Measurements from ENCODE around the gene RUFY1. TPM values are rescaled to one million over a fixed set of nuclear protein-coding genes. Genes with fewer than 3 reads are reported as not detected.
A peak's percentile ranks its signal among the peaks of the same experiment; 100 is the strongest.
"Not testable (repeated sequence)": the region's sequence is repeated elsewhere in the genome, so short reads cannot be mapped to it uniquely, and the experiment has no call there.

Gene RUFY1, protein sequence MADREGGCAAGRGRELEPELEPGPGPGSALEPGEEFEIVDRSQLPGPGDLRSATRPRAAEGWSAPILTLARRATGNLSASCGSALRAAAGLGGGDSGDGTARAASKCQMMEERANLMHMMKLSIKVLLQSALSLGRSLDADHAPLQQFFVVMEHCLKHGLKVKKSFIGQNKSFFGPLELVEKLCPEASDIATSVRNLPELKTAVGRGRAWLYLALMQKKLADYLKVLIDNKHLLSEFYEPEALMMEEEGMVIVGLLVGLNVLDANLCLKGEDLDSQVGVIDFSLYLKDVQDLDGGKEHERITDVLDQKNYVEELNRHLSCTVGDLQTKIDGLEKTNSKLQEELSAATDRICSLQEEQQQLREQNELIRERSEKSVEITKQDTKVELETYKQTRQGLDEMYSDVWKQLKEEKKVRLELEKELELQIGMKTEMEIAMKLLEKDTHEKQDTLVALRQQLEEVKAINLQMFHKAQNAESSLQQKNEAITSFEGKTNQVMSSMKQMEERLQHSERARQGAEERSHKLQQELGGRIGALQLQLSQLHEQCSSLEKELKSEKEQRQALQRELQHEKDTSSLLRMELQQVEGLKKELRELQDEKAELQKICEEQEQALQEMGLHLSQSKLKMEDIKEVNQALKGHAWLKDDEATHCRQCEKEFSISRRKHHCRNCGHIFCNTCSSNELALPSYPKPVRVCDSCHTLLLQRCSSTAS
- 17.3 and 22.2 TPM in 2 replicates for polyA plus RNA-seq (2014; cell fraction: cytosol; rRNA removed)
- polyA plus RNA-seq (2014; cell fraction: nucleus; rRNA removed) = 39.8 and 47.4 TPM in 2 replicates

DNA sequence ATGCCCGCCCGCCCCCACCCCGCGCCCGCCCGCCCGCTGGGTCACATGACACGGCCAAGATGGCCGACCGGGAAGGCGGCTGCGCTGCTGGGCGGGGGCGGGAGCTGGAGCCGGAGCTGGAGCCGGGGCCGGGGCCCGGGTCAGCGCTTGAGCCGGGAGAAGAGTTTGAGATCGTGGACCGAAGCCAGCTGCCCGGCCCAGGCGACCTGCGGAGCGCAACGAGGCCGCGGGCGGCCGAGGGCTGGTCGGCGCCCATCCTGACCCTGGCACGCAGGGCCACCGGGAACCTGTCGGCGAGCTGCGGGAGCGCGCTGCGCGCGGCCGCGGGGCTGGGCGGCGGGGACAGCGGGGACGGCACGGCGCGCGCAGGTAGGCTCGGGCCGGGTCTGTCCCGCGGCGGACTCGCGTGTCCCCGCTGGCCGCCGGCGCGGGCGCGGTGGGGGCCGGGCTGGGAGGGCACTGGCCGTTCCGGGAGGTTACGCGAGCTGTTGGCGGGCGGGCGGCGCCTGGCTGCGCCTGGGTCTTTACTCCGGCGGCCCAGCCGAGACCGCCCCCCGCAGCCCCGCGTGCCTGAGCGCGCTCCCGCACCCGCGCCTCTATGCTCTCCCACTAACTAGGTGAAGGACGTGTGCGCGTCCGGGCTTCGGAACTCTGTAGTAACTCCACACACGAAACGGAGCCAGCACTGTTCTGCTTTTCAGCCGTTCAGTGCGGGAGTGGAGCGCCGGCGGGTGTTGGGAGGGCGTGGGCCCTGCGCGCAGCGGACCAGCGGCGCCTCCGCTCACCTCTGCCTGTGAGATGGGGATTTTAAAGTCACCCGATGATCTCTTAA is at the start of gene RUFY1:
Gene RUFY1 (plus strand): TSS at position 44 of the 832 bp plus-strand sequence. CDS start 16 bp downstream, at position 60.
- peak; percentile 65 for DNase-seq (ENCODE audit: low spot score)

DNA sequence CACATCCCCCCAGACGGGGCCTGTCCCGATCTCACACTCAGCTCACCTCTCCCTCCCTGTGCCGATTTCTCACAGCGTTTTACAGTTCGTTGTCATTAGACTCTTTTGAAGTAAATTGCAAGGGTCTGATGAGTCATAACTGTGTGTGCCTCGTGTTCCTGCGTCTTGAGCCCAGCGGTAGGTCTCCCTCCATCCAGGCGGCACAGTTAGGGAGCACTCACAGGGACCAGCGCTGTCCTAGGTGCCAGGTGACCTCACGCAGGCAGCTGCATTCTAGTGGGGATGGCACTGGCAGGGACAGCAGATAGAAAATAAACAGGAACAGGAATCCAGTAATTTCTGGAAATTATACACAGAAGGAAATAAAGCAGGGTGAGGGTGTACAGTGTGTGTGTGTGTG is 48.4 kb upstream of the RUFY1 start:
- not testable (repeated sequence) for DNase-seq (ENCODE audit: low spot score)

DNA sequence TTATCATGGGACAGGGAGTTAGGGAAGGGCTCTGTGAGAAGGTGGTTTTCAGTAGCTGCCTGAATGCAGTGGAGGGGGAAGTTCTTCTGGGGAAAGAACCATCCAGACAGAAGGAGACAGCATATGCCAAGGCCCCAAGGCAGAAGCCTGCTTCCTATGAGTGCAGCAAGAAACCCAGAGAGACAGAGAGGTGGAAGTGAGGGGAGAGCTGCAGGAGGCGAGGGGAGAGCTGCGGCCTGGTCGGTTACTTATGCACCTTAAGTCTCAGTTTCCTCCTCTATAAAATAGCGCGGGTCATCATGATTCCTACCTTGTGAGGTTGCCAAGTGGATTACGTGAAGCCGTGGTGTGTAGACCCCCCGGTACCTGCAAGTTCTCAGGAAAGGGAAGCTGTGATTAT is 47.9 kb upstream of the RUFY1 start:
- DNase-seq (ENCODE audit: low spot score) = not testable (repeated sequence)

DNA sequence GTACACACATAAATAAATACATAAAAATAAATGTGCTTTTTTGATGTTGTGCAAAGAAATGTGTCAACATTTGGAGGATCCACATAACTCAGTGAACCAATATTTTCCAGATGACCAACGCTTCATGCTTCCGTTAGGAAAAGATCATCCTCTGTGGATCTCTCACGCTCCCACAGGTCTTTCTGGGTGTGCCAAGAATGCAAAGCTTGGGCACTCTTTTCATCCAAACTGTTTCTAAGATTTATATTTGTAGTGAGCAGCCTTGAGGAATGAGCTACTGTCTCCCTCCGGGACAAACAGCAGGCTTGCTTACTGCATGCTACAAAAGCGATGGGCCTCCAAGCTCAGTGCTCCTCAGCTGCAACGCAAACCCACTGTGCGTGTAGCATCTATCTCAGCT is 46.2 kb upstream of the RUFY1 start:
- DNase-seq (ENCODE audit: low spot score) = no peak

DNA sequence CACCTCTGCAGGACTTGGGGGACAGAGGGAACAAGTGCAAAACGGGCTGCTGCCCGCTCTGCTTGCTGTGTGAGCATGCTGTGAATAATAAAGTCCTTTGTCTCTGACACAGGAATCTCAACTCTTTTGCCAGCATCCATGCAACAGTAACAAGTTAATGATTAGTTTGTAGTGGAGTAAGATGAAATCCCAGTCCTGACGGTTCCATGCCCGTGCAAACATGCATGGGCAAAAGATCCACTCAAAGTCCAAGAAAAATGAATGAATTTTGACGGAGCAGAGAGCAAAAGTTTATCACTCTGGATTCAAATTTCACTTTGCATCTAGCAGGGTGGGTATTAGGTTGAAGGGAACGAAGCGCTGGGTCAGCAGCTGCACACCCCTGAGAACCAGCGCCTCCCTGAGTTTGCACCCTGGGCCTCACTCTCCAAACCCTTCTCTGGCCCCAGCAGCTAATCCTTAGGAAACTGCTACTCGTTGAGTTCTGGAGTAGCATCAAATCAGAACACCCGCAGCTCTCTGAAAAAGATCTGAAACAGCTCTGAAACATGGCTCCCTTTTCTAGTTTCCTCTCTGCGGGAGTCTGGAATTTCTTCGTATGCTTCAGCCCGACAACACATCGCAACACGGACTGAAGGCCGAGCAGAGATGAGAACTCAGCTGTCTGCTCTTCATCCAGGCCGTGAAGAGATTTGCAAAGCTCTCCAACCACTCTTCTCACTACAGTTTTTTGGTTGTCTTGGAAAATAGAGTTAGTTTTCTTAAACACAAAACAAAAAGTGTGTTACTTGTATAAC is 45.6 kb upstream of the RUFY1 start:
- no peak for DNase-seq (ENCODE audit: low spot score)

DNA sequence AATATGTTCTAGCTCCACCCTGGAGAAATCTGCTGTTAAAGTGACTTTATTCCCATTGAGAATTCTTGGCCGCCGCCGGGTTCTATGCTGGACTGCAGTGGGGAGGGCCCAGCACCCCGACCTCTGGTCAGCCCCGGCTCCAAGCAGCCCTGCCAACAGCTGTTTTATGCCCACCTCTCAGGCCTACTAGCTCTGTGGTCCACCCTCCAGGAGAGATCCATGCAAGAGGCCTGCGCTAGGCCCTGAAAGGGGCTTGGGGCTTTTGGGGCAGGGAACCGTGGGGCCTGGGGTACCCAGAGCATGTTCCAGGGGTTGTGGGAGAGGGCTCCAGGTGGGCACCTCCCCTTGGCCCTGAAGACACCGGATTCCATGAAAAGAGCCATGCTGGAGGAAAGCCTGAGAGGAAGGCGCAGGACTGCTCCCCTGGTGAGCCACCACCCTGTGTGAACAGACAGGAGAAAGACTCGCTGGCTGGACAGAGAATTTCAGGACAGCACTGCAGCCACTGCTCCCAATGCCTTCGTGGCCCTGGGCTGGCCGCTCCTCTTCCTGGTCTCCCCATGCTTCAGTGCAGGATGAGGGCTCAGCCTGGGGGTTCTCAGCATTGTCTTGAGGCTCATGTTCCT is 44.6 kb upstream of the RUFY1 start:
- no peak for DNase-seq (ENCODE audit: low spot score)

DNA sequence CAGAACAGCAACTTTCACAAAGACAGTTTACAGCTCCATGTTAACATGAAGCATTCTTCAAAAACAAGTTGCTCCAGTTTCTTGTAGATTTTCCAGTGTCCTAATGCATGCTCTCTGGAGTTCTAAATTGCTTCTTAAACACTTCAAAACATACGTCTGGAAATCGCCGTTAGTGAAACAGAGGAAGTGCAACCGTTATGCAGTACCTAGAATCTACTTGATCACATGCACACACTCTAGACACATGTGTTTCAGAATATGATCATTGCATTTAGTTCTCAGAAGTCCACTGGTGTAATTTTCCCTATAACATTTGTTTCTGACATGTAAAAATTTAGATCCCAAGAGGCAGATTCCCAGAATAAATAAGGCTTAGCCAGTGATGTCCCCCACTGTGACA is 41.1 kb upstream of the RUFY1 start:
- no peak for DNase-seq (ENCODE audit: low spot score)

DNA sequence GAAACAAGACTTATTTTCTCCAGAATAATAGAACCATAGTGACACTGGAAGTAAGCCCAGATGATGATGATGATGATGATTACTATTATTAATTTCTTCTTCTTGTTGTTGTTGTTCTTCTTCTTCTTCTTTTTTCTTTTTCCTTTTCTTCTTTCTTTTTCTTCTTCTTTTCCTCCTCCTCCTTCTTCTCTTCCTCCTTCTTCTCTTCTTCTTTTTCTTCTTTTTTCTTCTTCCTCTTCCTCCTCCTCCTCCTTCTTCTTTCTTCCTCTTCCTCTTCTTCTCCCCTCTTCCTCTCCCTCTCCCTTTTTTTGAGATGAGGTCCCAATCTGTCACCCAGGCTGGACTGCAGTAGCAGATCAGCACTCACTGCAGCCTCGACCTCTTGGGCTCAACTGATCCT is 40.5 kb upstream of the RUFY1 start:
- DNase-seq (ENCODE audit: low spot score) = no peak

DNA sequence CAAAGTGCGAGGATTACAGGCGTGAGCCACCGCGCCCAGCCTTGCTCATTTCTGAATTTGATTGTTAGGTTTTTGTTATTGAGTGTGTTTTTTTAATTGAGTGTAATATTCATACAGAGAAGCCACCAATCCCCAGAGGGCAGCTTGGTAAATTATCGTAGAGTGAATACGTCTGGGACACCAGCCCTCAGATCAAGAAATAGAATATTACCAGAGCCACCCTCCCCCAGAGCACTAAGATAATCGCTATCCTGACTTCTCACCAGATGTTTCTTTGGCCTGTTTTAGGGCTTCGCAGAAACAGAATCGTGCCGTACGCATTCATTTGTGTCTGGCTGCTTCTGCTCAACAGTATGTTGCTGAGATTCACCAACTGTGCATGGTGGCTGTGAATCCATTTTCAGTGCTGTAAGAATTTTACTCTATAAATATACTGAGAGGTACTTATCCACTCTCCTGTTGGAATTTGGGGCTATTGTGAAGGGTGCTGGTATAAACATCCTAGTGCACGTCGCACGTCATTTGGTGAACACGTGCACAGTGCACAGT is 37.8 kb upstream of the RUFY1 start:
- no peak for DNase-seq (ENCODE audit: low spot score)

DNA sequence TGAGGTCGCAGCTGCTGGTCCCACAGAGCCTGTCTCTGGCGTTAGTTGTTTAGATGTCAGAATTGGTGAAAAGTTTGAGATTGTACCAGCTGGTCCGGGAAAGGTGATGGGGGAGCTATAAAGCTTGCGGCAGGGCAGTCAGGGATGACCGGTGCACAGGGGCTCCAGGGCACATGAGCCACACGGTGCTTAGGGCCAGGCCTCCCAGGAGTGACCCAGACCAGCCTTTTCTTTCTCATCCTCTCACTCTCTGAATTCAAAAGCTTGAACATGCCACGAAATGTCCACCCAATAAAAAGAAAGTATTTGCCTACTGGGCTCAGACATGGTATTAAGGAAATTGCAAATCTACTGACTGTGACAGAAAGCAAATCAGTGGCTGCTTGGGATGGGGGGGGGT is 34.9 kb upstream of the RUFY1 start:
- DNase-seq (ENCODE audit: low spot score) = not testable (repeated sequence)

DNA sequence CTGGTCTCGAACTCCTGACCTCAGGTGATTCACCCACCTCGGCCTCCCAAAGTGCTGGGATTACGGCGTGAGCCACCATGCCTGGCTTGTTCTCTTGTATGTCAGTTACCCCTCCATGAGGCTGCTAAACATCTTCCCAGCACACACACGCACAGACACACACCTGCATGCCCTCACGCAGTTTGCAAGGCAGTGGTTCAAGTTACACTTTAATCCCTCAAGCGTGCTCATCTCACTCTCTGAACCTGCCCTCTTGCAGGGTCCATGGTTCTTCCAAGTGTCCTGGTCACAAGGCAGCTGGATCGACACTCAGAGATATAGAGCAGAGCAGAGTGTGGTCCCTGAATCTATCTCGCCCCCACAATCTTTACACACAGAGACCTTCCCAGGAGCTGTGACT is 34.1 kb upstream of the RUFY1 start:
- no peak for DNase-seq (ENCODE audit: low spot score)

DNA sequence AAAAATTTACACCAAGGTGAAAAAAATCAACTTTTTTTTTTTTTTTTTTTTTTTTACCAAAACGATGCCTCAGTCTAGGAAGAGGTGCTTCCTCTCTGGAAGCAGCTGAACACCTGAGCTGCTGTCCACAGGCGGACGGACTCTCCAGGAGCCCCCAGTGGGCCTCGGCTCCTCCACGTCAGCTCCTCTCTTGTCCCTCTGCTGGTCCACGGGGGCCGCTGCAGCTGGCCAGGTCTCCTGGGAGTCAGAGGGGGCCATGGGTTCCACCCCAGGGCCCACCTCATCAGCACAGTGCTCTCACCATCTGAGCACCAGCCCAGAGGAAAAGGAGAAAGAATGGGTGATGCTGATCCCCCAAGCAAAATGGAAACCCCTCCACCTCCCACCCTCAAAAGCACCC is 32.6 kb upstream of the RUFY1 start:
- DNase-seq (ENCODE audit: low spot score) = not testable (repeated sequence)

DNA sequence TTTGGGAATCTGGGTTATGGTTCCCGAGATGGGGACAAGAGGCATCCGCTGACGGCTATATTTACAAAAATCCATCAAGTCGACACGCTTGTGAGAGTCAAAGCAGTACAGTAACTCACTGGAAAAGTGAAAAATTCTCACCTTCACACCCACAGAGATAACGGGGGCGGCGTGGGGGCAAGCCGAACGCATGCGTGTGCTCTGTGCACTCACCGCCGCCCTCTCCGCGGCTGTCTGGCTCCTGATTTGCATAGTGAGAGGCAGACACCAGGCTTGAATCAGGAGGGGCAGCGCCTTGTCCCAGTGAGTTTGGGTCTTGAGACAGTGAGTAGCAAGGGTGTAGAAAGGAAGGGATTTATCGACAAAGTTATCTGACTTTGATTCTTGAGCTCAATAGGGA is 32.0 kb upstream of the RUFY1 start:
- DNase-seq (ENCODE audit: low spot score) = not testable (repeated sequence)

DNA sequence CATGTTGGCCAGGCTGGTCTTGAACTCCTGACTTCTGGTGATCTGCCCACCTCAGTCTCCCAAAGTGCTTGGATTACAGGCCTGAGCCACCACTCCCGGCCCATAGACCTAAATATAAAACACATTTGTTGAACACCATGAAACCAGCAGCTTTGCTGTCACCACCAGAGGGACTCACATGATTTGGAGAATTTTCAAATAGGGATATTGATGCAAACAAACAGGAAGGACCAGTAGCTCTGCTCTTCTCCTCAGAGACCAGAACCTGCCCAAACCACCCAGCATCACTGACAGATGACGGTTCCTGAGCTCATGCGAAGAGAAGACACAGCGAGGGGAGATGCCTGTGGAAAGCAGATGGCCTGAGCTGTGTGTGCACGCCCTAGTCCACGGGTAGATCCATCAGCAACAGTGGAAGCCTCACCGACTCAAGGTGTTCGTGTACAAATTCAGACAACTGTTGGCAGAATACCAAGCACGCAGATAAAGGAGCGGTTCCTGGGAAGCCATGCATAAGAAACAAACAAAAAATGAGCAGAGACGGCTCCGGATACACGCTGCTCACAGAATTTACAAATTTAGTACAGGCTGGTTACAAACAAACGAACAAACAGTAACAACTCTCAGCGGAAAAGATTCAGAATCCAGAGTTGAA is 30.8 kb upstream of the RUFY1 start:
- DNase-seq (ENCODE audit: low spot score) = not testable (repeated sequence)

DNA sequence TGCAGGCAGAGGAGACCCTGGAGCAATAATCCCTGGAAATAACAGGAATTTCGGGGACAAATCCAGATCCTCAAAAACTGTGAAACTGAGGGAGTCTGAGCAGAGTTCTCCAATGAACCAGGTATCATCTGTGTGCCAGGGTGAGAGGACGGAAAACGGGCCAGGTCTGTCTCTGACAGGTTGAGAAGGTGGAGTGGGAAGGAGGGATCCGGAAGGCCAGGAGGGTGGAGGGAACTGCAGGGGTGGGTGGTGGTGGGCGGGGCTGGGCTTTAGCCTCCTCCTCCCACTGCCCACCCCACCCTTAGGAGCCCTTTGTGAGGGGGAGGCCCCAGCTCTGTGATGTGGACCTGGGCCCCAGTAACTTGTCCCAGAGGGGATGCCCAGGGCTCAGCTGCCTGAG is 28.2 kb upstream of the RUFY1 start:
- not testable (repeated sequence) for DNase-seq (ENCODE audit: low spot score)

DNA sequence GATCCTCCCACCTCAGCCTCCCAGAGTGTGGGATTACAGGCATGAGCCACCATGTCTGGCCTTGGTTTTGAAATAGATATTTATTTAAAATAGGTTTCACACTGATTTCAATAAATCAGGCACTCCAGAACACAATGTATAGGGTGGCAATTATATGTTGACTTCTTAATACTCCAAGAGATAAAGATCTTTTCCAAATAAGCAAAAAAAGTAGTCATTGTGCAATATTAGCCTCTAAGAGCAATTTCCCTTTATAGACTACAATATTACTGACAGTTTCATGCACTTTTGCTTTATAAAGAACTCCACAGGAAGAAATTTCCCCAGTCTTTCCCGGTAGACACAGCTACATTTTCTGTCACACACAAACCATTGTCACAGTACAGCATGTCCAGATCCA is 23.4 kb upstream of the RUFY1 start:
- DNase-seq (ENCODE audit: low spot score) = no peak

DNA sequence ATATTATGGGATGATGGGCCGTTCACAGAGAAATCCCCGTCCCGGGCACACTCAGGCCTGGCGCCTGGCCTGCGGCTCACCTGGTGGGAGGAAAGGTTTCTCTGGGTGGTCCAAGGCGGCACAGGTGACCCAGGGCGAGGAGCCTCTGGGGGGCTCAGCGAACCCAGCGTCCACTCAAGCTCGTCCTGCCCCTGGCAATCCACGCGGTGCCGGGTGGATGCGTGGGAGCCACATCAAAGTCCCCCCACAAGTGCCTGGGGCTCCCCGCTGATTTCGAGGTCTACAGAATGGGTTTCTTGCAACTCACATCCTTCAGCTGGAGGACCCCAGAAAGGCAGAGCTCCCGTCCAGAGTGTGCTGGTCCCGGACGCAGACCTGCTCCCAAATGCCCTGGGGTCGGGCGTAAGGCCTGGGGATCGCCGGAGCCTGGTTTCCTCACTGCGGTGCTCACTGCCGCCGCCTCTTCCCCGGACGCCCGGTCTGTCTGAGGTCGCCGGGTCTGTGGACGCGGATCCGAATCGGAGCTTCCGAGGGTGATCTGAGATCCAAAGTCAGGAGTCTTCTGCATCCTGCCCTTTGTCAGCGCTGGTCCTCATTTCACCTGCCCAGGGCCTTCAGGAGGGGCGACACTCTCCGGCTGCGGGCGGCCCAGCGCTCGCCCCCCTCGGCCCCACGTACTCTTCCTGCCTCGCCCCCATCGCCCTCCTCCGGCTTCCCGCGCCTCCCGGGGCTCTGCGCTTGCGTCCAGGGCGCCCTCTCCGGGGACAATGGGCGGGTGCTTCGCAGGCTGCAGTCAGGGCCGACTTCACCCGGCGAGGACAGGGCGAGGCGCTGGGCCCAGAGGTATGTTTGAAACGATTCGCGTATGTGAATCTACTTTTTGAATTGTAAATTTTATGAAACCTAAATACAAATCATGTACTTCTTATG is 20.0 kb upstream of the RUFY1 start:
- no peak for DNase-seq (ENCODE audit: low spot score)

DNA sequence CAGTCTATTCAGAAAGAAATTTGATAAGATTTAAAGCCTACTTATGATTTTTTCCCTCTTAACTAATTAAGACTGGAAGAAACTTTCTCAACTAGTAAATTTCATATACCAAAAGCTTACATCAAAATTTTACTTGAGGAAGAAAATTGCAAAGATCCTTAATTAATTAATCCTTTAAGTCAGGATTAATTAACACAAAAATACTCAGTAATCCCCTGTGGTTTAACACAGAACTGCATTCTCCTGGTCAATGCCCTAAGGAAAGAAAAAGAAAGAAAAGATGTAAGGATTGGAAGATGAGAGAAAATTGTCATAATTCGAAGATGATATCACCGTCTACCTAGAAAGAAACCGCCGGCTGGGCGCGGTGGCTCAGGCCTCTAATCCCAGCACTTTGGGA is 17.3 kb upstream of the RUFY1 start:
- DNase-seq (ENCODE audit: low spot score) = no peak

DNA sequence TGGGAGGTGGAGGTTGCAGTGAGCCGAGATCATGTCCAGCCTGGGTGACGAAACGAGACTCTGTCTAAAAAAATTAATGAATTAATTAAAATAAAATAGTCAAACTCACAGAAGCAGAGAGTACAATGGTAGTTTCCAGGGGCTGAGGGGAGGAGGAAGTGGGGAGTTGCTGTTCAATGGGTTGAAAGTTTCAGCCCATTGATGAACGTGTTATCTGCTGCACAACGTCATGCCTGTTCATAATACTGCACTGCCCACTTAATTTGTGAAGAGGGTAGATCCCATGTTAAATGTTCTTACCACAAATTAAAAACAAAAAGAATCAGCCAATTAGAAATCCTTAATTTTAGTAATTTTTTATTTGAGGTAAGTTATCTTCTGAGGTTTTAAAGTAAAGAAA is 16.4 kb upstream of the RUFY1 start:
- no peak for DNase-seq (ENCODE audit: low spot score)
